ENCODE measurements around the gene DHX35. TPM values are rescaled to one million over a fixed set of nuclear protein-coding genes. Genes with fewer than 3 reads are reported as not detected.
A peak's percentile ranks its signal among the peaks of the same experiment; 100 is the strongest.

The DHX35 gene
- total RNA-seq, 1 experiment from 2014 or later = 12.2 TPM

GRCh38 chr20:39049148-39049547 lies 87.0 kb downstream of the DHX35 start:
- no peak for DNase-seq (ENCODE audit: low read depth, low spot score)
- peak overlapping the region; percentile 77; the same call in 1 of the 2 replicates for H3K27ac ChIP-seq (ENCODE audit: low read length)
- no peak for ATAC-seq
- H3K9me3 ChIP-seq (ENCODE audit: control insufficient read depth, insufficient read depth, low read depth, low read length) = no peaks in the 10 kb centered on the region
- intact Hi-C loops (cut with micrococcal nuclease; ENCODE audit: unreplicated experiment) = loop anchor here (2.0 kb wide), 1 partner anchor 122 kb away; the partner anchor contains the start of gene FAM83D
- ChIA-PET CTCF (interaction anchor here (0.5 to 2.3 kb wide), 6 partner anchors 12 to 156 kb away, joined by 4 to 19 read pairs (median 6); no protein-coding TSS in a partner anchor), POLR2A (no interaction called here)
- TF ChIP-seq SIN3A (IDR thresholded peaks at IDR 0.05; ENCODE audit: borderline replicate concordance, insufficient read depth, low read depth, low read length) (no peak), CTCF (IDR thresholded peaks at IDR 0.05) (no peak), TCF7L2 (IDR thresholded peaks at IDR 0.05; ENCODE audit: low read depth, low read length) (no peak)
- in situ Hi-C loops (cut with HindIII; ENCODE audit: low pct_unique_long_range_greater_than_20kb, low sequenced_read_pairs) = no loop called here
- no peaks in the 10 kb centered on the region for H3K36me3 ChIP-seq (ENCODE audit: control insufficient read depth, insufficient read depth, low read length)
- peaks cover 3% of the 10 kb centered on the region for H3K27me3 ChIP-seq (ENCODE audit: control insufficient read depth, insufficient read depth, low read length)
- BruUV-seq (replicated peaks) = no TSS peak
- H3K4me1 ChIP-seq (ENCODE audit: control insufficient read depth, insufficient read depth, low read length) = peaks cover 5% of the 10 kb centered on the region; the same call in 1 of the 2 replicates
- H3K4me3 ChIP-seq (ENCODE audit: low read depth in 2 of 2, low read length in 2 of 2) = peak overlapping the region; percentile 63 to 87

- ChIA-PET CTCF (interaction anchor here (0.6 to 2.3 kb wide), 5 partner anchors 8 to 345 kb away, joined by 3 to 19 read pairs (median 5); no protein-coding TSS in a partner anchor), POLR2A (interaction anchor here (0.6 kb wide), 1 partner anchor 260 kb away, joined by 3 read pairs; no protein-coding TSS in a partner anchor)
- ATAC-seq (peak; percentile 94), DNase-seq (ENCODE audit: low read depth, low spot score) (peak; percentile 43)
- BruUV-seq (replicated peaks) = no TSS peak
- Histone ChIP-seq H3K9me3 (ENCODE audit: control insufficient read depth, insufficient read depth, low read depth, low read length) (no peaks in the 10 kb centered on the region), H3K27me3 (ENCODE audit: control insufficient read depth, insufficient read depth, low read length) (peaks cover 8% of the 10 kb centered on the region), H3K4me1 (ENCODE audit: control insufficient read depth, insufficient read depth, low read length) (peaks cover 5% of the 10 kb centered on the region; the same call in 1 of the 2 replicates), H3K4me3 (ENCODE audit: low read depth in 2 of 2, low read length in 2 of 2) (peak overlapping the region; percentile 63 to 87), H3K36me3 (ENCODE audit: control insufficient read depth, insufficient read depth, low read length) (no peaks in the 10 kb centered on the region), H3K27ac (ENCODE audit: low read length) (peak overlapping the region; percentile 77)
- TF ChIP-seq POLR2AphosphoS5 (IDR thresholded peaks at IDR 0.05; ENCODE audit: low read depth, low read length) (0 out of 2 replicates have a peak, but pooled peaks have one; percentile 33), REST (IDR thresholded peaks at IDR 0.05; ENCODE audit: insufficient read depth in 1 of 2, low read depth in 2 of 2, low read length in 1 of 2) (no peak), CTCF (IDR thresholded peaks at IDR 0.05) (peak; percentile 99)
- in situ Hi-C loops (cut with HindIII; ENCODE audit: low pct_unique_long_range_greater_than_20kb, low sequenced_read_pairs) = no loop called here
- intact Hi-C loops (cut with micrococcal nuclease; ENCODE audit: unreplicated experiment) = loop anchor here (1.0 to 2.0 kb wide), 2 partner anchors 31 to 123 kb away; partner anchors contain the start of gene FAM83D
Observed at GRCh38 chr20:39049684-39050554, 87.8 kb downstream of the DHX35 start.

Measured in Panc1 (cell line).